Stimulated activated CD4-positive, alpha-beta T cell treated with anti-CD3 and anti-CD28 coated beads, Interleukin-1b, Interleukin-23, amount 100 ng/mL, for 48 hours (primary cell): ENCODE data around the gene PDE8B.

ENCODE experiments used
- DNase-seq: peaks from one replicate; pipeline ENCODE4 v3.0.0-alpha.2; 2020

PDE8B gene

GRCh38 chr5:77295863-77296378, 85.4 kb downstream of the PDE8B start:
- DNase-seq, result no peak

GRCh38 chr5:77298146-77298545, 87.7 kb downstream of the PDE8B start:
- no peak for DNase-seq

- no peak for DNase-seq
Measured at GRCh38 chr5:77300451-77300850, 90.0 kb downstream of the PDE8B start.

- no peak for DNase-seq
Measured at GRCh38 chr5:77301447-77301883, 91.0 kb downstream of the PDE8B start.

- DNase-seq, result no peak
Measured at GRCh38 chr5:77302247-77302646, 91.8 kb downstream of the PDE8B start.

- DNase-seq, result no peak
Measured at GRCh38 chr5:77302653-77303052, 92.2 kb downstream of the PDE8B start.

- no peak for DNase-seq
Measured at GRCh38 chr5:77304388-77304787, 93.9 kb downstream of the PDE8B start.

- no peak for DNase-seq
Measured at GRCh38 chr5:77305222-77305846, 94.9 kb downstream of the PDE8B start.

- DNase-seq, result no peak
Measured at GRCh38 chr5:77305956-77306355, 95.5 kb downstream of the PDE8B start.

- DNase-seq, result no peak
Measured at GRCh38 chr5:77306531-77306930, 96.1 kb downstream of the PDE8B start.

- no peak for DNase-seq
Measured at GRCh38 chr5:77308154-77308960, 97.9 kb downstream of the PDE8B start.

- DNase-seq, result no peak
Measured at GRCh38 chr5:77309140-77309539, 98.7 kb downstream of the PDE8B start.

- no peak for DNase-seq
Measured at GRCh38 chr5:77310494-77311213, 100.2 kb downstream of the PDE8B start.

- no peak for DNase-seq
Measured at GRCh38 chr5:77311214-77311571, 100.7 kb downstream of the PDE8B start.

- DNase-seq, result no peak
Measured at GRCh38 chr5:77312413-77312812, 101.9 kb downstream of the PDE8B start.

GRCh38 chr5:77316871-77317661, 106.6 kb downstream of the PDE8B start:
- DNase-seq, result no peak

GRCh38 chr5:77318060-77318459, 107.6 kb downstream of the PDE8B start:
- no peak for DNase-seq

- no peak for DNase-seq
Measured at GRCh38 chr5:77319117-77319804, 108.8 kb downstream of the PDE8B start.

- no peak for DNase-seq
Measured at GRCh38 chr5:77321793-77322394, 111.4 kb downstream of the PDE8B start.

- DNase-seq, result no peak
Measured at GRCh38 chr5:77322406-77322805, 111.9 kb downstream of the PDE8B start.

GRCh38 chr5:77325921-77326541, 115.6 kb downstream of the PDE8B start:
- DNase-seq, result no peak
